Endothelial cell of umbilical vein (primary cell): ENCODE measurements around the gene SRSF3. TPM values are rescaled to one million over a fixed set of nuclear protein-coding genes. Genes with fewer than 3 reads are reported as not detected.

ENCODE experiments used
- BruUV-seq: library from RNA; stranded (reverse); fragments of 400-500 nt; replicated peaks from 2 replicates; lab custom pipeline; 2021; lab: Mats Ljungman, UMichigan
- CTCF ChIA-PET: fragments of 300-600, 350-600 bp; sonication (Branson Sonifier 250); formaldehyde crosslinking; loops from one replicate; lab custom pipeline; 2021; ENCODE audit warnings: antibody characterized with exemption, inconsistent platforms; lab: Charles Lee
- POLR2A ChIA-PET: fragments of 300-600, 350-600 bp; sonication (Branson Sonifier 250); formaldehyde crosslinking; loops from one replicate; lab custom pipeline; 2021; ENCODE audit warnings: antibody characterized with exemption, inconsistent platforms; lab: Charles Lee
- DNase-seq: peaks from one replicate; pipeline ENCODE4 v3.0.0-alpha.2; 2011; ENCODE audit warnings: low read depth, low spot score
- FAIRE-seq: peaks from 2 replicates; lab custom pipeline; 2011; peaks lifted over from hg19 to GRCh38; lab: Jason Lieb, UNC
- H2AFZ ChIP-seq: 2 replicates; pipeline ENCODE4 v1.6.0; 2012; ENCODE audit warnings: low read depth, low read length, control low read depth, inconsistent platforms
- H3K27ac ChIP-seq: 2 replicates; pipeline ENCODE4 v1.5.1; 2011; ENCODE audit warnings: low read depth, mild to moderate bottlenecking, control low read depth, low read length, moderate library complexity; ENCODE audit not compliant: insufficient read depth
- H3K27me3 ChIP-seq, 2 experiments: 2 replicates each; pipeline versions ENCODE4 v1.6.0 to v1.6.1; 2011; ENCODE audit warnings: low read length in 2 of 2, mixed read lengths in 1 of 2; ENCODE audit not compliant: control insufficient read depth in 2 of 2, insufficient read depth in 2 of 2
- H3K36me3 ChIP-seq, 2 experiments: 2 replicates in 1 of 2; 3 replicates in 1 of 2; pipeline ENCODE4 v1.5.1; 2011; ENCODE audit warnings: low read length in 2 of 2, mild to moderate bottlenecking in 1 of 2, moderate library complexity in 1 of 2; ENCODE audit not compliant: control insufficient read depth in 2 of 2, insufficient read depth in 2 of 2; ENCODE audit errors: extremely low read depth in 1 of 2
- H3K4me1 ChIP-seq: 3 replicates; pipeline ENCODE4 v1.5.1; 2011; ENCODE audit warnings: mild to moderate bottlenecking, low read length; ENCODE audit not compliant: control insufficient read depth, insufficient read depth; ENCODE audit errors: extremely low read depth
- H3K4me2 ChIP-seq: 2 replicates; pipeline ENCODE4 v1.6.1; 2011; ENCODE audit warnings: low read length, control low read depth, mixed read lengths; ENCODE audit not compliant: insufficient read depth
- H3K4me3 ChIP-seq, 3 experiments: fragments of 200-600 bp in 1 of 3; sonication (generic), shearing (Covaris generic) in 1 of 3; replicated peaks in 1 of 3; 2 replicates each; pipeline ENCODE4 v1.5.1; 2011 to 2016; ENCODE audit warnings: control low read depth in 3 of 3, low read length in 3 of 3, mild to moderate bottlenecking in 2 of 3, inconsistent platforms in 1 of 3, low read depth in 1 of 3, moderate library complexity in 1 of 3; ENCODE audit not compliant: insufficient read depth in 1 of 3
- H3K79me2 ChIP-seq: 2 replicates; pipeline ENCODE4 v1.6.0; 2012; ENCODE audit warnings: low read length, inconsistent platforms; ENCODE audit not compliant: control insufficient read depth, insufficient read depth
- H3K9ac ChIP-seq: replicated peaks from 2 replicates; pipeline ENCODE3; 2011; ENCODE audit warnings: low read length, control low read depth; ENCODE audit not compliant: insufficient read depth; ENCODE audit errors: extremely low read depth
- H3K9me1 ChIP-seq: replicated peaks from 3 replicates; pipeline ENCODE4 v1.6.0; 2011; ENCODE audit warnings: mild to moderate bottlenecking, low read length; ENCODE audit not compliant: control insufficient read depth, insufficient read depth; ENCODE audit errors: extremely low read depth
- H3K9me3 ChIP-seq: replicated peaks from 2 replicates; pipeline ENCODE4 v1.5.1; 2012; ENCODE audit warnings: low read length, inconsistent platforms; ENCODE audit not compliant: control insufficient read depth, insufficient read depth
- H4K20me1 ChIP-seq: replicated peaks from 2 replicates; pipeline ENCODE3; 2011; ENCODE audit warnings: mild to moderate bottlenecking, low read length; ENCODE audit not compliant: control insufficient read depth, insufficient read depth; ENCODE audit errors: extremely low read depth
- EZH2 ChIP-seq: IDR thresholded peaks from 2 replicates; pipeline ENCODE4 v1.6.1; 2012; ENCODE audit warnings: borderline replicate concordance, low read depth, mild to moderate bottlenecking, moderate library complexity, low read length, inconsistent platforms; ENCODE audit not compliant: severe bottlenecking
- FOS ChIP-seq: IDR thresholded peaks from 2 replicates; pipeline ENCODE4 v1.6.1; 2011; ENCODE audit warnings: mild to moderate bottlenecking, low read length, moderate library complexity, borderline replicate concordance; ENCODE audit not compliant: insufficient read depth
- GATA2 ChIP-seq: IDR thresholded peaks from 2 replicates; pipeline ENCODE4 v1.7.0; 2011; ENCODE audit warnings: low read depth, mild to moderate bottlenecking, moderate library complexity, mixed read lengths, low read length; ENCODE audit not compliant: insufficient read length, insufficient read depth
- JUN ChIP-seq: IDR thresholded peaks from 2 replicates; pipeline ENCODE4 v1.6.1; 2011; ENCODE audit warnings: borderline replicate concordance, low read depth; ENCODE audit not compliant: insufficient read length, insufficient read depth
- MYC ChIP-seq: IDR thresholded peaks from one replicate; pipeline ENCODE4 v1.6.1; 2011; ENCODE audit warnings: mild to moderate bottlenecking, low read depth, low read length
- POLR2A ChIP-seq: IDR thresholded peaks from 2 replicates; pipeline ENCODE4 v1.6.1; 2012; ENCODE audit warnings: low read depth, mild to moderate bottlenecking, control low read depth, low read length
- POLR2AphosphoS5 ChIP-seq: IDR thresholded peaks from 2 replicates; pipeline ENCODE4 v1.6.1; 2012; ENCODE audit warnings: low read depth, mild to moderate bottlenecking, control low read depth, low read length, moderate library complexity; ENCODE audit not compliant: insufficient read depth
- dilution Hi-C: fragments of 300-500 bp; cut with MboI; formaldehyde crosslinking; loops from one replicate; pipeline ENCODE4 v1.15.0; 2019; ENCODE audit warnings: low sequenced_read_pairs; ENCODE audit not compliant: extremely low pct_ligation_motif_present
- intact Hi-C: fragments of 100-400 bp; cut with micrococcal nuclease; formaldehyde crosslinking; loops from one replicate; pipeline ENCODE4 v1.10.0; 2022
- polyA plus RNA-seq, 4 experiments: library from polyadenylated mRNA; depleted of rRNA in 3 of 4; stranded (reverse) in 3 of 4; unstranded in 1 of 4; fragments of >200 nt; gene quantifications; 2 replicates each; pipeline versions ENCODE4 v1.2.1 to v1.2.3, GENCODE V29; 2011 to 2012; ENCODE audit warnings: missing spikeins in 1 of 4
- total RNA-seq: library from RNA; stranded (reverse); gene quantifications from 2 replicates; pipeline ENCODE4 v1.2.3, GENCODE V29; 2021
- TF ChIP-seq, protein P1 (sequence below): IDR thresholded peaks from 2 replicates; pipeline ENCODE4 v1.6.1; 2011; ENCODE audit not compliant: insufficient read depth, insufficient read length
- TF ChIP-seq, protein P2 (sequence below), 2 donors: IDR thresholded peaks; 1 replicate in 1 of 2; 2 replicates in 1 of 2; pipeline ENCODE4 v1.5.1; 2011; ENCODE audit warnings: low read length in 2 of 2, mild to moderate bottlenecking in 2 of 2, moderate library complexity in 2 of 2, control low read depth in 1 of 2, inconsistent platforms in 1 of 2, low read depth in 1 of 2; ENCODE audit not compliant: insufficient read depth in 1 of 2; ENCODE audit errors: extremely low read depth in 1 of 2

Gene SRSF3
- total and polyA plus RNA-seq, 2 donors (not counting 3 experiments of a cell fraction or from before 2014, with no cell fraction given), result 317 to 393 TPM

DNA sequence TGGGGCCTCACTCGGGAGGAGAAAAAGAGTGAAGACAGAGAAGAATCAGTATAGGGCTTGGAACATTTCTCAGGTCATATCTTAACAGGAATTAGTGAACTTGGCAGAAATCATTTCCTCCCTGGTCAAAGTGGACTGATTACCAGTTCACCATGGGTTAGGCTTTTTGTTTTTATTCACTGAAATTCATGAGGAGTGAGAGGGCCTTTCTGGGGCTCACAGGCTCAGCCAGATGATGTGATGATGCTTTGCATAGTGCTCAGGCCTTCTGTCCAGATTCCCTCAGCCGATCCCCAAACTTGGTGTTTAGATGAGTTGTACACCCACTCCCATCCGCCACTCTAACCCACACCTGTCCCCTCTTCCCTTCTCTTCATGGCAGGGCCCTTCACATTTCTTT, 32.5 kb downstream of the SRSF3 start:
- no peak overlapping the region for H2AFZ ChIP-seq
- no peaks in the 10 kb centered on the region for H3K27me3 ChIP-seq
- TF ChIP-seq GATA2 (no peak), EZH2 (no peak), FOS (no peak), POLR2AphosphoS5 (no peak), POLR2A (no peak), MYC (no peak), JUN (no peak)
- TF ChIP-seq, protein P1, sequence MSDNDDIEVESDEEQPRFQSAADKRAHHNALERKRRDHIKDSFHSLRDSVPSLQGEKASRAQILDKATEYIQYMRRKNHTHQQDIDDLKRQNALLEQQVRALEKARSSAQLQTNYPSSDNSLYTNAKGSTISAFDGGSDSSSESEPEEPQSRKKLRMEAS, result no peak
- TF ChIP-seq, protein P2, sequence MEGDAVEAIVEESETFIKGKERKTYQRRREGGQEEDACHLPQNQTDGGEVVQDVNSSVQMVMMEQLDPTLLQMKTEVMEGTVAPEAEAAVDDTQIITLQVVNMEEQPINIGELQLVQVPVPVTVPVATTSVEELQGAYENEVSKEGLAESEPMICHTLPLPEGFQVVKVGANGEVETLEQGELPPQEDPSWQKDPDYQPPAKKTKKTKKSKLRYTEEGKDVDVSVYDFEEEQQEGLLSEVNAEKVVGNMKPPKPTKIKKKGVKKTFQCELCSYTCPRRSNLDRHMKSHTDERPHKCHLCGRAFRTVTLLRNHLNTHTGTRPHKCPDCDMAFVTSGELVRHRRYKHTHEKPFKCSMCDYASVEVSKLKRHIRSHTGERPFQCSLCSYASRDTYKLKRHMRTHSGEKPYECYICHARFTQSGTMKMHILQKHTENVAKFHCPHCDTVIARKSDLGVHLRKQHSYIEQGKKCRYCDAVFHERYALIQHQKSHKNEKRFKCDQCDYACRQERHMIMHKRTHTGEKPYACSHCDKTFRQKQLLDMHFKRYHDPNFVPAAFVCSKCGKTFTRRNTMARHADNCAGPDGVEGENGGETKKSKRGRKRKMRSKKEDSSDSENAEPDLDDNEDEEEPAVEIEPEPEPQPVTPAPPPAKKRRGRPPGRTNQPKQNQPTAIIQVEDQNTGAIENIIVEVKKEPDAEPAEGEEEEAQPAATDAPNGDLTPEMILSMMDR (IDR thresholded peaks at IDR 0.05; ENCODE audit: extremely low read depth in 1 of 2, insufficient read depth in 1 of 2, low read depth in 1 of 2, low read length in 2 of 2), result no peak
- dilution Hi-C loops, result no loop called here
- H3K79me2 ChIP-seq, result no peaks in the 10 kb centered on the region
- peaks cover 9% of the 10 kb centered on the region for H3K4me1 ChIP-seq
- ChIA-PET POLR2A (no interaction called here), CTCF (interaction anchor here (0.6 to 4.5 kb wide), 4 partner anchors 11 to 133 kb away, joined by 3 to 34 read pairs (median 26); partner anchors contain the start of gene CDKN1A)
- no peak overlapping the region for H3K4me3 ChIP-seq
- no peak overlapping the region for H3K4me2 ChIP-seq
- H3K9me1 ChIP-seq, result no peaks in the 10 kb centered on the region
- H3K9me3 ChIP-seq, result no peaks in the 10 kb centered on the region
- DNase-seq, result no peak
- no TSS peak for BruUV-seq
- FAIRE-seq, result no peak
- H3K9ac ChIP-seq, result no peak overlapping the region
- no peak overlapping the region for H3K27ac ChIP-seq
- intact Hi-C loops, result loop anchor here (10.0 kb wide), 1 partner anchor 228 kb away; no protein-coding TSS in a partner anchor
- H4K20me1 ChIP-seq, result no peaks in the 10 kb centered on the region
- H3K36me3 ChIP-seq, result no peaks in the 10 kb centered on the region
